ENCODE measurements around the gene POLRMT.
"Not testable (repeated sequence)": the region's sequence is repeated elsewhere in the genome, so short reads cannot be mapped to it uniquely, and the experiment has no call there.

Gene POLRMT

GRCh38 chr19:624433-625109 lies 8.8 kb downstream of the POLRMT start:
- no peak for DNase-seq

GRCh38 chr19:623974-624373 lies 9.4 kb downstream of the POLRMT start:
- no peak for DNase-seq

- DNase-seq = no peak
Observed at GRCh38 chr19:623175-623916, 10.0 kb downstream of the POLRMT start.

- no peak for DNase-seq
Observed at GRCh38 chr19:622666-623065, 10.7 kb downstream of the POLRMT start.

- no peak for DNase-seq
Observed at GRCh38 chr19:621819-622218, 11.5 kb downstream of the POLRMT start.

- not testable (repeated sequence) for DNase-seq
Observed at GRCh38 chr19:621191-621590, 12.1 kb downstream of the POLRMT start.

- DNase-seq = no peak
Observed at GRCh38 chr19:620166-620862, 13.0 kb downstream of the POLRMT start.

GRCh38 chr19:619286-620002 lies 13.9 kb downstream of the POLRMT start:
- DNase-seq = no peak

GRCh38 chr19:618674-619285 lies 14.6 kb downstream of the POLRMT start:
- DNase-seq = no peak

- DNase-seq = no peak
Observed at GRCh38 chr19:618247-618619, 15.1 kb downstream of the POLRMT start.

GRCh38 chr19:617551-618246 lies 15.6 kb downstream of the POLRMT start:
- DNase-seq = no peak

- no peak for DNase-seq
Observed at GRCh38 chr19:616747-617526, 16.4 kb downstream of the POLRMT start.

GRCh38 chr19:616062-616700 lies 17.2 kb downstream of the POLRMT start:
- DNase-seq = no peak

- DNase-seq = no peak
Observed at GRCh38 chr19:615619-616018, 17.7 kb downstream of the POLRMT start.

GRCh38 chr19:613732-614567 lies 19.4 kb downstream of the POLRMT start:
- no peak for DNase-seq

GRCh38 chr19:612941-613340 lies 20.4 kb downstream of the POLRMT start:
- no peak for DNase-seq

- no peak for DNase-seq
Observed at GRCh38 chr19:611481-611868, 21.9 kb downstream of the POLRMT start.

GRCh38 chr19:610801-611480 lies 22.4 kb downstream of the POLRMT start:
- DNase-seq = no peak

GRCh38 chr19:610071-610800 lies 23.1 kb downstream of the POLRMT start:
- no peak for DNase-seq

All from NCI-H524 (cell line).